GM21381 (cell line): Measurements from ENCODE around the gene PSMD14.

Source experiments
- ATAC-seq: cut with Tn5 transposase; IDR thresholded peaks from one replicate; pipeline ENCODE4 v1.9.1; 2021; ENCODE audit warnings: mild to moderate bottlenecking, moderate library complexity; ENCODE audit not compliant: unreplicated experiment

The PSMD14 gene

DNA sequence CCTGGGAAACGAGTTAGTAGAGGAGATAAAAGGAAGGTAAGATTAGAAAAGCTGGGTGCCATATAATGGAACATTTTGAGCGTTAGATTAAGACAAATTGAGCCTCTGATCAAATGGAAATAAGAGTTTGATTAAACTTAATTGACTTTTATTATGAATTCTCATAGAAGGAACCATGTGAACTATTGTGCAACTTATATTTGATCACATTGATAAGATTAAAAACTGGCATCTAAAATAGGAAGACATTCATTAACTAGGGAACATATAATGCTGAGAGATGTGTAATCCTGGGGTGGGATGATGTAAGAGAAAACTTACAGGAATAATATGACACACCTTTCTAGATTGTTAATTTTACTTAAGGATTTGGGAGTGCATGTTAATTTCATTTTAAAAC, 130.4 kb downstream of the PSMD14 start:
- ATAC-seq = no peak

GRCh38 chr2:161445097-161445496, 136.9 kb downstream of the PSMD14 start:
- ATAC-seq = no peak

DNA sequence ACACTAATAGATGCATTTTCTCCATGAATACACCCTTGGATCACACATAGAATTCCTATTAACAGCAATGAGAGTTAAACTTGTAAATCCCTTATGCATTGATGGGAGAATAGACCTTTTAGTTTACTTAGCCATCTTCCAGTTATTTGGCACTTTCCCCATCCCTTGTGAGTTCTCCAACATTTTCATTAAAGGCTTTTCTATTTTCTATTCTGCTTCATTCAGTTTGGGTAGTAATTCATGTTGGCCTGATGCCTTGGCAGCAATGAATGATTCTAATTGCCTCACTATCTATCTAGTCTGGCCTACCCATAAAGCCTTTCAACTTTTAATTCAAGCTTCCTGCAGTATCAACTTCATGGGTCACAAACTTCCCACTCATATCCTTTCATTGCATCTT, 140.2 kb downstream of the PSMD14 start:
- no peak for ATAC-seq
